Transverse colon (tissue), 4 donors: ENCODE measurements around the gene PTPA. TPM values are rescaled to one million over a fixed set of nuclear protein-coding genes. Genes with fewer than 3 reads are reported as not detected.

Experiments
- DNase-seq: peaks from one replicate; pipeline ENCODE4 v3.0.0-alpha.2; 2019
- H3K27ac ChIP-seq, 4 donors: fragments of 200-600 bp; sonication (generic); 2 replicates each; pipeline ENCODE4 v1.5.1; 2016 to 2018; ENCODE audit warnings: inconsistent platforms in 4 of 4
- H3K27me3 ChIP-seq: fragments of 200-600 bp; sonication (generic); 2 replicates; pipeline ENCODE4 v1.5.1; 2017; ENCODE audit warnings: inconsistent platforms
- H3K36me3 ChIP-seq, 4 donors: fragments of 200-600 bp; sonication (generic); 2 replicates each; pipeline ENCODE4 v1.5.1; 2017 to 2019; ENCODE audit warnings: inconsistent platforms in 4 of 4
- H3K4me1 ChIP-seq, 4 donors: fragments of 200-600 bp; sonication (generic); 2 replicates each; pipeline ENCODE4 v1.5.1; 2017 to 2020; ENCODE audit warnings: inconsistent platforms in 4 of 4
- H3K4me3 ChIP-seq, 4 donors: fragments of 200-600 bp; sonication (generic); 1 replicate in 1 of 4; 2 replicates in 3 of 4; pipeline versions ENCODE4 v1.5.1 to v1.6.1; 2017 to 2019; ENCODE audit warnings: inconsistent platforms in 4 of 4
- H3K9me3 ChIP-seq, 2 donors: fragments of 200-600 bp; sonication (generic); 2 replicates each; pipeline ENCODE4 v1.5.1; 2017 to 2019; ENCODE audit warnings: inconsistent platforms in 2 of 2
- CTCF ChIP-seq, 5 experiments: fragments of 200-600 bp in 3 of 5; fragments of 450-650 bp in 2 of 5; sonication (generic) in 3 of 5; IDR thresholded peaks; 1 replicate in 2 of 5; 2 replicates in 3 of 5; pipeline ENCODE4 v1.5.1; 2016 to 2017; ENCODE audit warnings: antibody characterized with exemption in 5 of 5, inconsistent platforms in 3 of 5, mild to moderate bottlenecking in 2 of 5, moderate library complexity in 1 of 5
- EP300 ChIP-seq: sonication (generic); formaldehyde crosslinking; IDR thresholded peaks from one replicate; pipeline ENCODE4 v1.6.1; 2017; ENCODE audit warnings: antibody characterized with exemption, low read depth
- POLR2A ChIP-seq: fragments of 450-650 bp; IDR thresholded peaks from one replicate; pipeline ENCODE4 v1.6.1; 2016; ENCODE audit warnings: antibody characterized with exemption, mild to moderate bottlenecking, moderate library complexity
- POLR2AphosphoS5 ChIP-seq, 3 donors: sonication (generic); formaldehyde crosslinking; IDR thresholded peaks; one replicate each; pipeline ENCODE4 v1.6.1; 2016; ENCODE audit warnings: antibody characterized with exemption in 3 of 3
- WGBS, 2 donors: methylation state at CpG; one replicate each; pipeline ENCODE4 v1.1.5; 2018; ENCODE audit warnings: low coverage in 1 of 2; 5-methylcytosine and 5-hydroxymethylcytosine counted together
- in situ Hi-C, 4 donors: fragments of 200-750 bp; cut with MboI; loops; one replicate each; pipeline versions ENCODE4 v1.15.0 to v1.15.1; 2017; ENCODE audit warnings: low sequenced_read_pairs in 3 of 4, low pct_ligation_motif_present in 1 of 4, low pct_unique_long_range_greater_than_20kb in 1 of 4
- intact Hi-C: fragments of 100-400 bp; cut with DNase I; formaldehyde crosslinking; loops from one replicate; pipeline ENCODE4 v1.15.1; 2023; ENCODE audit warnings: low total_unique reads
- total RNA-seq, 4 donors: library from RNA; depleted of rRNA; stranded (reverse); fragments of >200 nt; gene quantifications; one replicate each; pipeline ENCODE4 v1.1.0, GENCODE V29; 2016

Gene PTPA
- total RNA-seq, 4 donors from 2014 or later = 37.4 to 241 (median 66.5) TPM

GRCh38 chr9:129145841-129146292 lies 34.7 kb downstream of the PTPA start:
- intact Hi-C loops = no loop called here
- Histone ChIP-seq H3K9me3 (no peaks in the 10 kb centered on the region), H3K27ac (peak overlapping the region; percentile 81 to 100 (median 91)), H3K4me3 (no peak overlapping the region), H3K27me3 (no peaks in the 10 kb centered on the region), H3K4me1 (peaks cover 41 to 70% (median 57%) of the 10 kb centered on the region in 4 donors), H3K36me3 (peaks cover 0 to 3% (median 0%) of the 10 kb centered on the region in 4 donors)
- in situ Hi-C loops = loop anchor here in 2 of 4 donors (25.0 kb wide), 1 partner anchor 641 kb away; no protein-coding TSS in a partner anchor
- DNase-seq = no peak
- WGBS, 2 donors = 77% methylated on average over 7 of the region's 7 CpGs; no CpG with 5 or more reads in 1 of the 2 donors
- no peak for TF ChIP-seq CTCF (IDR thresholded peaks at IDR 0.05)
- peak in 1 of 3 donors; percentile 20 for TF ChIP-seq POLR2AphosphoS5 (IDR thresholded peaks at IDR 0.05)

GRCh38 chr9:129146441-129146941 lies 35.3 kb downstream of the PTPA start:
- in situ Hi-C loops (loop anchor here in 2 of 4 donors (25.0 kb wide), 1 partner anchor 641 kb away; no protein-coding TSS in a partner anchor), intact Hi-C loops (no loop called here)
- H3K4me1 ChIP-seq = peaks cover 35 to 64% (median 51%) of the 10 kb centered on the region in 4 donors

GRCh38 chr9:129148463-129149204 lies 37.4 kb downstream of the PTPA start:
- in situ Hi-C loops = loop anchor here in 2 of 4 donors (25.0 kb wide), 1 partner anchor 639 kb away; no protein-coding TSS in a partner anchor
- Histone ChIP-seq H3K9me3 (no peaks in the 10 kb centered on the region), H3K4me3 (no peak overlapping the region), H3K27me3 (no peaks in the 10 kb centered on the region), H3K4me1 (peaks cover 16 to 42% (median 29%) of the 10 kb centered on the region in 4 donors), H3K27ac (peak overlapping the region in 3 of 4 donors; percentile 81 to 100 (median 100)), H3K36me3 (peaks cover 0 to 3% (median 0%) of the 10 kb centered on the region in 4 donors)
- 76% methylated on average over 6 of the region's 6 CpGs; no CpG with 5 or more reads in 1 of the 2 donors for WGBS, 2 donors
- TF ChIP-seq CTCF (IDR thresholded peaks at IDR 0.05) = no peak
- no peak for TF ChIP-seq POLR2A
- no peak for TF ChIP-seq EP300
- TF ChIP-seq POLR2AphosphoS5 (IDR thresholded peaks at IDR 0.05) = no peak
- intact Hi-C loops = no loop called here
- DNase-seq = no peak

More at GRCh38 chr9:129146441-129146941, 35.3 kb downstream of the PTPA start:
- Histone ChIP-seq H3K27ac (peak overlapping the region; percentile 81 to 100 (median 91)), H3K27me3 (no peaks in the 10 kb centered on the region), H3K36me3 (peaks cover 0 to 3% (median 0%) of the 10 kb centered on the region in 4 donors), H3K4me3 (no peak overlapping the region), H3K9me3 (no peaks in the 10 kb centered on the region)
- TF ChIP-seq POLR2AphosphoS5 (IDR thresholded peaks at IDR 0.05) (peak in 2 of 3 donors; percentile 8 to 12), POLR2A (no peak)
- 6 to 69% methylated on average over 2 to 7 of the region's 8 CpGs for WGBS, 2 donors
- DNase-seq = no peak

DNA sequence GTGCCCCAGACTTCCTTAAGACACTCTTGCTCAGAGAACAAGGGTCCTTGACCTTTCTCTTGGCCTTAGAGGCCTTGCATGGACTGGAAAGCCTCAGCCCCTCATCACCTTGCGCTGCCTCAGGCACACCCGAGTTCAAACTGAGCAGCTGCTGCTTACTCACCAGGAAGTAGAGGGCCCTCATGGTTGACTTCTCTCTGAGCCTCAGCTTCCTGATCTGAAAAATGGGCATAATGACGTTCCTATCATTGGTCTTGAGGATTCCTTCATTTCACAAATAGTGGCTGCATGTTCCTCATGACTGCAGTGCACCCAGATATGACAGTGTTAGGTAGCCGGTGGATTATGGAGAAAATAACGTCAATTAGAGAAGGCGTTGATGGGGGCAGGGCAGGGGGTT lies 38.2 kb downstream of the PTPA start:
- in situ Hi-C loops (loop anchor here in 2 of 4 donors (25.0 kb wide), 1 partner anchor 638 kb away; no protein-coding TSS in a partner anchor), intact Hi-C loops (no loop called here)
- Histone ChIP-seq H3K36me3 (peaks cover 0 to 3% (median 0%) of the 10 kb centered on the region in 4 donors), H3K4me1 (peaks cover 16 to 35% (median 26%) of the 10 kb centered on the region in 4 donors), H3K9me3 (no peaks in the 10 kb centered on the region), H3K27ac (no peak overlapping the region), H3K4me3 (no peak overlapping the region), H3K27me3 (no peaks in the 10 kb centered on the region)
- TF ChIP-seq EP300 = no peak
- TF ChIP-seq POLR2AphosphoS5 (IDR thresholded peaks at IDR 0.05) = no peak
- TF ChIP-seq CTCF (IDR thresholded peaks at IDR 0.05) = no peak
- TF ChIP-seq POLR2A = no peak
- DNase-seq = no peak
- WGBS, 2 donors = 72 to 83% methylated on average over 1 to 6 of the region's 6 CpGs
